IMR-90 (cell line): ENCODE measurements around the gene TAS2R14. TPM values are rescaled to one million over a fixed set of nuclear protein-coding genes. Genes with fewer than 3 reads are reported as not detected.

Experiments used
- ATAC-seq: fragments of 200-7000 bp; cut with Tn5 transposase; 2 replicates; pipeline ENCODE4 v1.9.1; 2020; ENCODE audit warnings: low read depth, mild to moderate bottlenecking, moderate library complexity
- BruUV-seq: library from RNA; stranded (reverse); fragments of 400-500 nt; replicated peaks from 2 replicates; lab custom pipeline; 2021; lab: Mats Ljungman, UMichigan
- CTCF ChIA-PET: fragments of 300-600 bp; formaldehyde crosslinking; extraction: SDS; loops from one replicate; lab custom pipeline; 2021; ENCODE audit warnings: antibody characterized with exemption; lab: Yijun Ruan, JAX
- POLR2A ChIA-PET: fragments of 300-600 bp; sonication (Branson Sonifier 250); formaldehyde crosslinking; loops from one replicate; lab custom pipeline; 2022; ENCODE audit warnings: antibody characterized with exemption; ENCODE audit not compliant: unreplicated experiment; lab: Charles Lee
- DNase-seq: peaks from one replicate; pipeline ENCODE4 v3.0.0; 2013
- H2AFZ ChIP-seq: replicated peaks from 2 replicates; pipeline ENCODE3; 2013; ENCODE audit warnings: low read length, mild to moderate bottlenecking; ENCODE audit not compliant: poor library complexity
- H2AK5ac ChIP-seq: 2 replicates; pipeline ENCODE4 v1.6.1; 2013; ENCODE audit warnings: low read depth, low read length, inconsistent platforms
- H2AK9ac ChIP-seq: replicated peaks from 2 replicates; pipeline ENCODE3; 2013; ENCODE audit warnings: mild to moderate bottlenecking, low read depth, low read length, moderate library complexity; ENCODE audit not compliant: poor library complexity
- H2BK120ac ChIP-seq: 2 replicates; pipeline ENCODE4 v1.6.1; 2013; ENCODE audit warnings: low read depth, low read length, inconsistent platforms
- H2BK15ac ChIP-seq: 3 replicates; pipeline ENCODE4 v1.6.1; 2013; ENCODE audit warnings: low read depth, low read length, inconsistent platforms
- H2BK20ac ChIP-seq: 2 replicates; pipeline ENCODE4 v1.6.1; 2013; ENCODE audit warnings: low read depth, mild to moderate bottlenecking, inconsistent platforms, low read length, moderate library complexity
- H2BK5ac ChIP-seq: 2 replicates; pipeline ENCODE4 v1.6.1; 2013; ENCODE audit warnings: mild to moderate bottlenecking, low read depth, low read length, inconsistent platforms; ENCODE audit not compliant: poor library complexity, severe bottlenecking
- H3K14ac ChIP-seq: replicated peaks from 2 replicates; pipeline ENCODE4 v1.6.1; 2013; ENCODE audit warnings: low read depth, low read length, inconsistent platforms
- H3K18ac ChIP-seq: 2 replicates; pipeline ENCODE4 v1.6.1; 2013; ENCODE audit warnings: low read depth, low read length, control low read depth
- H3K23ac ChIP-seq: 2 replicates; pipeline ENCODE4 v1.6.1; 2013; ENCODE audit warnings: low read depth, low read length, inconsistent platforms
- H3K27ac ChIP-seq: 2 replicates; pipeline ENCODE4 v1.5.1; 2013; ENCODE audit warnings: mild to moderate bottlenecking, control low read depth, low read length; ENCODE audit not compliant: insufficient read depth
- H3K27me3 ChIP-seq: 2 replicates; pipeline ENCODE4 v1.6.1; 2013; ENCODE audit warnings: low read length; ENCODE audit not compliant: control insufficient read depth, insufficient read depth
- H3K36me3 ChIP-seq: 2 replicates; pipeline ENCODE4 v1.6.1; 2013; ENCODE audit warnings: low read length, mixed read lengths; ENCODE audit not compliant: control insufficient read depth, insufficient read depth
- H3K4ac ChIP-seq: 2 replicates; pipeline ENCODE4 v1.6.1; 2013; ENCODE audit warnings: low read depth, low read length, inconsistent platforms
- H3K4me1 ChIP-seq: 2 replicates; pipeline ENCODE4 v1.6.1; 2013; ENCODE audit warnings: low read length, mixed read lengths; ENCODE audit not compliant: control insufficient read depth, insufficient read depth
- H3K4me2 ChIP-seq: 2 replicates; pipeline ENCODE4 v1.6.1; 2013; ENCODE audit warnings: low read depth, mild to moderate bottlenecking, control low read depth, low read length, moderate library complexity
- H3K4me3 ChIP-seq: 2 replicates; pipeline ENCODE4 v1.5.1; 2013; ENCODE audit warnings: low read depth, mild to moderate bottlenecking, control low read depth, low read length, moderate library complexity; ENCODE audit not compliant: insufficient read depth
- H3K56ac ChIP-seq: 2 replicates; pipeline ENCODE4 v1.6.1; 2013; ENCODE audit warnings: low read length, inconsistent platforms; ENCODE audit not compliant: insufficient read depth; ENCODE audit errors: extremely low read depth
- H3K79me1 ChIP-seq, 2 experiments: 2 replicates each; pipeline ENCODE4 v1.6.1; 2013; ENCODE audit warnings: low read length in 2 of 2, inconsistent platforms in 1 of 2, low read depth in 1 of 2
- H3K9ac ChIP-seq: 2 replicates; pipeline ENCODE4 v1.6.1; 2013; ENCODE audit warnings: low read depth, low read length, control low read depth
- H3K9me1 ChIP-seq: 2 replicates; pipeline ENCODE4 v1.6.1; 2013; ENCODE audit warnings: low read length, inconsistent platforms; ENCODE audit not compliant: insufficient read depth
- H3K9me3 ChIP-seq: 2 replicates; pipeline ENCODE4 v1.6.1; 2013; ENCODE audit warnings: low read length; ENCODE audit not compliant: control insufficient read depth, insufficient read depth
- H4K20me1 ChIP-seq: 2 replicates; pipeline ENCODE4 v1.6.1; 2013; ENCODE audit warnings: low read length, inconsistent platforms; ENCODE audit not compliant: insufficient read depth
- H4K5ac ChIP-seq: 2 replicates; pipeline ENCODE4 v1.6.1; 2013; ENCODE audit warnings: mild to moderate bottlenecking, low read depth, low read length, control low read depth
- H4K8ac ChIP-seq, 2 experiments: 2 replicates each; pipeline ENCODE4 v1.6.1; 2013; ENCODE audit warnings: low read depth in 2 of 2, low read length in 2 of 2, control low read depth in 1 of 2, inconsistent platforms in 1 of 2
- H4K91ac ChIP-seq: 2 replicates; pipeline ENCODE4 v1.6.1; 2013; ENCODE audit warnings: low read depth, low read length, inconsistent platforms; ENCODE audit not compliant: insufficient read depth
- CTCF ChIP-seq: conservative IDR thresholded peaks from 2 replicates; pipeline ENCODE4 v1.5.1; 2012; ENCODE audit warnings: mild to moderate bottlenecking, low read depth, low read length, improper control_type of control experiment
- ELK1 ChIP-seq: fragments of 150-350 bp; IDR thresholded peaks from 2 replicates; pipeline ENCODE4 v1.6.1; 2016; ENCODE audit warnings: low read depth, mild to moderate bottlenecking, low read length, moderate library complexity, borderline replicate concordance
- MAFK ChIP-seq: IDR thresholded peaks from 2 replicates; pipeline ENCODE4 v1.6.1; 2012; ENCODE audit warnings: low read depth, low read length, improper control_type of control experiment
- MAZ ChIP-seq: IDR thresholded peaks from 2 replicates; pipeline ENCODE4 v1.6.1; 2012; ENCODE audit warnings: low read depth, mild to moderate bottlenecking, low read length, improper control_type of control experiment, moderate library complexity, borderline replicate concordance
- MXI1 ChIP-seq: IDR thresholded peaks from 2 replicates; pipeline ENCODE4 v1.6.1; 2012; ENCODE audit warnings: low read depth, mild to moderate bottlenecking, low read length, moderate library complexity, borderline replicate concordance
- RAD21 ChIP-seq: IDR thresholded peaks from 2 replicates; pipeline ENCODE4 v1.6.1; 2012; ENCODE audit warnings: low read length, improper control_type of control experiment
- SMC3 ChIP-seq: fragments of 150-350 bp; IDR thresholded peaks from 2 replicates; pipeline ENCODE4 v1.6.1; 2016; ENCODE audit warnings: low read depth, mild to moderate bottlenecking, antibody characterized with exemption, low read length, moderate library complexity
- WGBS, 2 experiments: methylation state at CpG; one replicate each; pipeline versions ENCODE4 v1.1.5 to v1.1.7; 2013; ENCODE audit warnings: missing lambda C conversion rate in 2 of 2; ENCODE audit not compliant: insufficient read length in 1 of 2; ENCODE audit errors: extremely low coverage in 2 of 2; 5-methylcytosine and 5-hydroxymethylcytosine counted together
- dilution Hi-C: fragments of 300-500 bp; cut with HindIII; formaldehyde crosslinking; loops from one replicate; pipeline ENCODE4 v1.14.3; 2018; ENCODE audit warnings: low sequenced_read_pairs; ENCODE audit not compliant: unreplicated experiment
- in situ Hi-C: fragments of 300-500 bp; cut with MboI; formaldehyde crosslinking; loops from 3 replicates; pipeline ENCODE4 v1.14.3; 2019; ENCODE audit warnings: low sequenced_read_pairs, inconsistent platforms, mixed read lengths
- intact Hi-C: fragments of 100-400 bp; cut with micrococcal nuclease; formaldehyde crosslinking; loops from 2 replicates; pipeline ENCODE4 v1.10.0; 2022
- polyA plus RNA-seq, 3 experiments: library from polyadenylated mRNA; depleted of rRNA; stranded (reverse); fragments of >200 nt; gene quantifications; 2 replicates each; pipeline ENCODE4 v1.2.3, GENCODE V29; 2012; ENCODE audit warnings: low replicate concordance in 1 of 3
- total RNA-seq: library from RNA; depleted of rRNA; stranded (reverse); fragments of >200 nt; gene quantifications from 2 replicates; pipeline ENCODE4 v1.2.3, GENCODE V29; 2012

TAS2R14 gene
- total and polyA plus RNA-seq, 2 of the 4 experiments (the other 2 are of a cell fraction): 1.6 to 2.0 TPM

GRCh38 chr12:10941916-10942607 is 3.0 kb upstream of the TAS2R14 start:
- Histone ChIP-seq H3K9ac (no peak overlapping the region), H2BK120ac (no peak overlapping the region), H2BK20ac (no peak overlapping the region), H3K4me2 (no peak overlapping the region), H3K4ac (no peak overlapping the region), H2AFZ (no peak overlapping the region), H3K27ac (no peak overlapping the region), H3K56ac (no peak overlapping the region), H2AK5ac (no peak overlapping the region), H3K27me3 (no peaks in the 10 kb centered on the region), H2AK9ac (no peak overlapping the region), H3K14ac (no peak overlapping the region), H2BK5ac (no peak overlapping the region), H3K18ac (no peak overlapping the region), H4K20me1 (no peaks in the 10 kb centered on the region), H3K4me3 (no peak overlapping the region), H3K4me1 (peaks cover 2% of the 10 kb centered on the region; the same call in 1 of the 2 replicates), H2BK15ac (no peak overlapping the region), H4K5ac (no peak overlapping the region), H3K9me3 (no peaks in the 10 kb centered on the region), H3K9me1 (no peaks in the 10 kb centered on the region; the same call in 1 of the 2 replicates), H3K23ac (no peak overlapping the region), H4K91ac (no peak overlapping the region), H3K79me1 (no peaks in the 10 kb centered on the region; a peak in 1 of 4 replicates), H3K36me3 (no peaks in the 10 kb centered on the region), H4K8ac (no peak overlapping the region)
- DNase-seq (no peak), ATAC-seq (no peak)
- in situ Hi-C loops (no loop called here), intact Hi-C loops (no loop called here), dilution Hi-C loops (no loop called here)
- no CpG with 5 or more reads among the region's 4 CpGs for WGBS, 2 experiments
- BruUV-seq: no TSS peak
- TF ChIP-seq RAD21: no peak
- TF ChIP-seq MAZ: no peak
- no peak for TF ChIP-seq MAFK
- TF ChIP-seq CTCF: no peak
- TF ChIP-seq ELK1: no peak
- no peak for TF ChIP-seq SMC3
- TF ChIP-seq MXI1: no peak
- CTCF ChIA-PET: no interaction called here
- POLR2A ChIA-PET: no interaction called here
